ENCODE measurements around the gene VPS13A. TPM values are rescaled to one million over a fixed set of nuclear protein-coding genes. Genes with fewer than 3 reads are reported as not detected.

The VPS13A gene
- 42.6 TPM for polyA plus RNA-seq (ENCODE audit: insufficient read length)
- long read RNA-seq, donor 1, partial matches to known transcripts, result 0 of 4 reads
- long read RNA-seq, donor 1, other reads (novel, unspliced or antisense), result 0 of 4 reads
- long read RNA-seq, donor 2, transcript VPS13A-211 (5 exons, 1,155 nt), result major isoform, 5 of 5 reads
- long read RNA-seq, donor 2, partial matches to known transcripts, result 0 of 5 reads
- long read RNA-seq, donor 2, other reads (novel, unspliced or antisense), result 0 of 5 reads
- long read RNA-seq, donor 3, partial matches to known transcripts, result 0 of 3 reads
- long read RNA-seq, donor 3, other reads (novel, unspliced or antisense), result 0 of 3 reads
- long read RNA-seq, donor 4, result 0 reads
- long read RNA-seq, donor 5, full-length matches to known transcripts, result 3 of 3 reads
- long read RNA-seq, donor 5, partial matches to known transcripts, result 0 of 3 reads
- long read RNA-seq, donor 5, other reads (novel, unspliced or antisense), result 0 of 3 reads
- long read RNA-seq, donor 6, partial matches to known transcripts, result 0 of 3 reads
- long read RNA-seq, donor 6, other reads (novel, unspliced or antisense), result 0 of 3 reads
- long read RNA-seq, donor 7, partial matches to known transcripts, result 0 of 3 reads
- long read RNA-seq, donor 7, other reads (novel, unspliced or antisense), result 0 of 3 reads
- long read RNA-seq, donor 8, result 0 reads

DNA sequence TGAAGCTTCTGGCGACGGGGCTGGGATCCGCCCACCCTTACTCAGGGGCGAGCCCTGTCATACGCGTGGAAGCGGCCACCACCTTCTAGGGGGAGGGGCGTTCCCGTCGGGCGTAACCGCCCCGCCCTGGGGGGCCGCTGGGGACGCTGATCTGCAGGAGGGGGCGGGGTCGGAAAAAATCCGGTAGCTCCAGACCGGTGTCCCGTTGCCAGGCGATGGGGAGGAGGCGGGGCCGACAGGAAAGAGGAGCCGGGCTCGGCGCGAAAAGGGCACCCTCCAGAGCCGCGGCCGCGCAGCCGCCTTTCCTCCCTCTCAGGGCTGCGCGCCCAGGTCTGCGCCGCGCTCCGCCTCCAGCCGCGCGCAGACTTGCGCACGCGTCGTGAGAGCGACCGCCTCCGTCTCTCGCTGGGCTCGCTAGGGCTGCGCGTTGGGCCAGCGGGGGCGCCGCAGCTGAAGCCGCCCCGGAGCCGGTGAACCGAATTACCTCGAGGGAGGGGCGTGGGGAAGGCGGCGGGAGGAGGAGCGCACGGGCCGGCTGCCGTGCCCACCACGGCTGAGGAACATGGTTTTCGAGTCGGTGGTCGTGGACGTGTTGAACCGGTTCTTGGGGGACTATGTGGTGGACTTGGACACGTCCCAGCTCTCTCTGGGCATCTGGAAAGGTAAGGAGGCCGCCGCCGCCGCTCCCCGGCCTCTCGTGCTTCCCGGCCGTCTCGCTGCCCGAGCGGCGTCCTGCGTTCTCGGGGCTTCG, at the start of gene VPS13A:
TSS of gene VPS13A (plus strand) at position 392 of the 751 bp plus-strand sequence. CDS start at position 563, 171 bp downstream.
- peak; percentile 94 for DNase-seq

GRCh38 chr9:77128125-77128789, 49.1 kb upstream of the VPS13A start:
- DNase-seq, result no peak

DNA sequence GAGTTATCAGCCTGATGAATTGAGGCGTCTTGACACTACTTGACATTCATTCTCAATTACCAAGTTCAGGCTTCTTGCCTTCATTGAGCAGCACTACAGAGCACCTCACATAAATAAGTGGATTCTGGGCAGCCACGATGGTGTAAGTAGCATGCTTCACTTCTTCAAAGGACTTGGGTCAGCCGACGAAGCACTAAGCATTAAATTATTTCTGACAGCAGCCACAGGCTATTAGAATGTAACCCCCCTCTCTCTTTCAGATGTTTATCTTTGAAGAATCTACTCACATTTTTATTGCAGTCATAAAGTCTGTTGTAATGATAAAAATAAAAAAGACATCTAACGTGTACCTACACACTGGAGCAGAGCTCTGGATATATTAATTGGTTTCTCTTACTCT, 45.9 kb upstream of the VPS13A start:
- peak; percentile 25 for DNase-seq

GRCh38 chr9:77133011-77133410, 44.3 kb upstream of the VPS13A start:
- no peak for DNase-seq

DNA sequence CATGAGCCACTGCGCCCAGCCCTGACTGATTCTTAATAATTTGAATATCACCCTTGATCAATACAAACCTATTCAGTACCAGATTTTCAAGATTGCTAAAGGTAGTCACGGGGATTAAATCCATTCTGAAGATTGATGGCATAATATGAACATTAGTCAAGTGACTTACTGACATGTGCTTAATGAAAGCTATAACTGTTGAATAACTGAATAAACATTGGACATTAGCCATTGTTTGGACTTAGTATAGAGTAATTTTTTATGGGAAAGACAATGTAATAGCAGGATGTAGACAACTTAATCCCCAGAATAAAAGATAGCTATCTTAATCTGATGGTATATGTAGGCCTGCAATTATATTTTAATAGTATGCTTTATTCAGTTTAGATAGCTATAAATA, 35.0 kb upstream of the VPS13A start:
- no peak for DNase-seq

GRCh38 chr9:77149879-77150278, 27.5 kb upstream of the VPS13A start:
- no peak for DNase-seq

- no peak for DNase-seq
These were observed 25.0 kb upstream of the VPS13A start for GRCh38 chr9:77152289-77152688.

GRCh38 chr9:77156646-77157371, 20.5 kb upstream of the VPS13A start:
- no peak for DNase-seq

DNA sequence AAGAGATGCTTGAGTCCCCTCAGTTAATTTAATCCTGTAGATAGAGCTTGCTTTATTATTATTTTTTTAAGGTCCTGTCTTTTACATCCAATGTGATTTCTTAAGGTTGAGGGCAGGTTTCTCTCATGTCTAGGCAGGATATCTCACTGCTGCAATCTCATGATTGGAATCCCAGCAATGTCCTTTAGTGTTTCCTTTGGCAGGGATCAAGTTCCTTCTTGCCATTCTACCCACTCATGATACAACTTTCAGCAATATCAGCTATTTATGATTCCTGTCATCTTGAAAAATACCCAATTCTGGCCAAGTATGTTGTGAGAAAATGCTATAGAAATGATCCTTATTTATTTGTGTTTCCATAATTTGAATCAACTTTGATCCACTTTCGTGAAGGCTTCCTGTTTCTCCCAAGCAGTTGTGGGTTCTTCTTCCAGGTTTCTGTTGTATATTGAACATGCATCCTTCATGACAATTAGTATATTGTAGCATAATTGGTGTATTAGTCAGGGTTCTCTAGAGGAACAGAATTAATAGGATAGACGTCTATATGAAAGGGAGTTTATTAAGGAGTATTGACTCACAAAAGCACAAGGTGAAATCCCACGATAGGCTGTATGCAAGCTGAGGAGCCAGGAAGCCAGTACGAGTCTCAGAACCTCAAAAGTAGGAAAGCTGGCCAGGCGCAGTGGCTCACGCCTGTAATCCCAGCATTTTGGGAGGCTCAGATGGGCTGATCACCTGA, 18.4 kb upstream of the VPS13A start:
- DNase-seq, result no peak

DNA sequence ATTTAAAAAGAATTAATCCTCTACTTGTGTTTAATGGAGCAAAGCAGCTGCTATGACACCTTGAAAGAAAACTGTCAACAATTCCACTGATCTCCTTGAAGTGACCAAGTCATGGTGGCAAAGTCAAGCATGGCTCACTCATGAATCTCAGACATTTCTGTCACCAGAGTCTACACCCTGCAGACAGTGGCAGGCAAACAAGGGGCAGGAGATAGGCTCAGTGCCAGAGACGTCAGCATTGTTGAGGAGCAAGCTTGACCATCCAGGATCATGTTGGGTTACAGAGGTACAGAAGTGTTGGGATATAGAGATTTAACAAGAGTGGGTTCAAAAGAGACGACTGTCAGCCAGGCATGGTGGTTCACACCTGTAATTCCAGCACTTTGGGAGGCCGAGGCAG, 16.1 kb upstream of the VPS13A start:
- no peak for DNase-seq

DNA sequence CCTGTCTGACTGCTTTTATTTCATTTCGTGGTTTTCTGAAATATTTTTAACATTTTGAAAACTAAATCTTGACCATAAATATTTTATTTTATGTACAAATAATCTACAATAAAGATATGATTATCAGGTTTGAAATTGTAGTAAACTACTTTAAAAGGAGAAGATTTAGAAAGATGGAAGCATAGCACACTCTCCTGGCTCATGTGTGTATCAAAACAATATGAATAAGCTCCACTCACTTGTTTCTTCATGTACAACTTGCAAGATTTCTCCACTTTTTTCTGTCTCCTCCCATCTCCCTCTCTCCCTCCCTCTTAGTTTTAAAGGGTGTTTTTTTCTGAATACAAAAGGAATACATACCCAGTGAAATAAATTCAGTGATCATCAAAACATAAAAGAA, 15.4 kb upstream of the VPS13A start:
- no peak for DNase-seq

DNA sequence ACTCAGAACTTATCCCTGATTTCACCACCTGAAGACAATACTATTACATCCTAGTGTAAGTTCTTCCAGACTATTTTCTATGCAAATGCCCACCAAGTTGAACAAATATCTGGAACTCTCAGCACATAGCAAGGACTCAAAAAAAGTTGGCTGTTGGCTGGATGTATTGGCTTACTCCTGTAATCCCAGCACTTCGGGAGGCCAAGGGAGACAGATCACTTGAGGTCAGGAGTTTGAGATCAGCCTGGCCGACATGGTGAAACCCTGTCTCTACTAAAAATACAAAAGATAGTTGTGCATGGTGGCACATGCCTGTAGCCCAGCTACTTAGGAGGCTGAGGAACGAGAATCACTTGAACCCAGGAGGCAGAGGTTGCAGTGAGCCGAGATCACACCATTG, 15.0 kb upstream of the VPS13A start:
- no peak for DNase-seq

DNA sequence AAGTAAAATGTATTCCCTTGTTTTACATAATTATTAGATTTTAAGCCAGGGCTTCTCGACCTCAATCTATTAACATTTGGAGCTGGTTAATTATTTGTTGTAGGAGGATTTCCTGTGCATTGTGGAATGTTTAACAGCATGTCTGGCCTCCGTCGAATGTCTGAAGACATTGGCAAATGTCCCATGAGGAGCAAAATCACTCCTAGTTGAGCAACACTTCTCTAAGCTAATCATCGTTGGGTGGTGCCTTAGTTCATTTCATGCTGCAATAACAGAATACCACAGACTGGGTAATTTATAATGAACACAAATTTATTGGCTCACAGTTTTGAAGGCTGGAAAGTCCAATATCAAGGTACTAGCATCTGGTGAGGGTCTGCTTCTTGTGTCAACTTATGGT, 13.4 kb upstream of the VPS13A start:
- no peak for DNase-seq

DNA sequence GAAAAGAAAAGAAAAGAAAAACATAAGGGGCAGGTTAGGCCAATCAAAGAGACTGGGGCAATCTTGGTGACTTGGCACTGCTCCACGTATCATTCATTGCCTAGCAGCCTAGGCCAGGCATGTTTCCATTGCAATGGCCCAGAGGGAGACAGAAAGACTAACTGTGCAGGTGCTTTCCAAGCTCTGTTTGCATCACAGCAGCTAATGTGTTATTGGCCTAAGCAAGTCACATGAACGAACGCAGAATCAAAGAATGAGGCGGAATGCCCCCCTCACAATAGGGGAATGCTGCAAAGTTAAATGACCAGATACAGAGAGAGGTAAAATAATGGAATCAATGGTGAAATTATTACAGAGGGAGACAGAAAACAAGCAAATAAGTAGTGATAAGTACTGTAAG, 11.1 kb upstream of the VPS13A start:
- DNase-seq, result no peak

- DNase-seq, result no peak
These were observed 6.2 kb upstream of the VPS13A start for GRCh38 chr9:77170991-77171699.

DNA sequence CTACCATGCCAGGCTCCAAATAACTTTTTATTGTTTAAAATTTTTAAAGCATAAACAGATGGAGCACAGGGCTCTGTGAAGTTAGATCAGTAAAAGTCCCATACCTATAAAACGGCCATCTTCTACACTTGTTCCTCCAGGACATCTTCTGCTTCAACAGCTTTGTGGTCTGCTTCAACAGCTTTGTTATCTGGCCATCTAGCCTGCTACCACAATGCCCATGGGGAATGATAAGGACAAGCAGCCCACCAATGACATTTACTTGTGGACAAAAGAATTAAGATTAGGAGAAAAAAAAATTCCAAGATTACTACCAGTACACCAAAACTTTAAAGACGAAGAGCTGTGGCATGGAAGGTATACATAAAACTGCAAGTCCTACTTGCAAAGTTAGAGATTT, 2.2 kb upstream of the VPS13A start:
- DNase-seq, result no peak

- no peak for DNase-seq
These were observed 1.2 kb upstream of the VPS13A start for GRCh38 chr9:77176106-77176505.

- no peak for DNase-seq
These were observed 620 bp upstream of the VPS13A start for GRCh38 chr9:77176686-77177142.

- peak; percentile 30 for DNase-seq
These were observed 810 bp downstream of the VPS13A start for GRCh38 chr9:77177894-77178794.
